A549 (cell line): Measurements from ENCODE around the gene QARS1. TPM values are rescaled to one million over a fixed set of nuclear protein-coding genes. Genes with fewer than 3 reads are reported as not detected.

Source experiments
- ATAC-seq, 2 experiments: fragments of 200-7000 bp in 1 of 2; fragments of >200 bp in 1 of 2; cut with Nextera tagmentation in 1 of 2; cut with Tn5 transposase in 1 of 2; 3 replicates each; pipeline versions ENCODE4 v1.8.0 to v1.9.1; 2018 to 2020; ENCODE audit warnings: mild to moderate bottlenecking in 1 of 2, moderate library complexity in 1 of 2
- CTCF ChIA-PET: fragments of 300-600 bp; sonication (Branson Sonifier 250); formaldehyde crosslinking; extraction: SDS; loops from one replicate; lab custom pipeline; 2021; ENCODE audit warnings: antibody characterized with exemption, inconsistent platforms; lab: Yijun Ruan, JAX
- POLR2A ChIA-PET: fragments of 350-600 bp; formaldehyde crosslinking; extraction: SDS; loops from one replicate; lab custom pipeline; 2021; ENCODE audit warnings: antibody characterized with exemption, inconsistent platforms; lab: Yijun Ruan, JAX
- DNase-seq, 2 experiments: peaks; one replicate each; pipeline versions ENCODE4 v3.0.0 to v3.0.0-alpha.2; 2011 to 2016; ENCODE audit warnings: low read depth in 1 of 2, low spot score in 1 of 2
- FAIRE-seq: peaks from 2 replicates; lab custom pipeline; 2011; peaks lifted over from hg19 to GRCh38; lab: Jason Lieb, UNC
- H3K27ac ChIP-seq, 2 experiments: fragments of >200 bp; sonication (Bioruptor Twin); formaldehyde crosslinking; 3 replicates each; pipeline ENCODE4 v1.5.1; 2016 to 2017
- H3K4me1 ChIP-seq: fragments of >200 bp; sonication (Bioruptor Twin); formaldehyde crosslinking; 3 replicates; pipeline ENCODE4 v1.6.1; 2016
- H3K4me2 ChIP-seq: fragments of >200 bp; sonication (Bioruptor Twin); formaldehyde crosslinking; 3 replicates; pipeline ENCODE4 v1.6.1; 2016
- H3K4me3 ChIP-seq: fragments of >200 bp; sonication (Bioruptor Twin); formaldehyde crosslinking; 3 replicates; pipeline ENCODE4 v1.5.1; 2016
- H3K9me3 ChIP-seq: fragments of >200 bp; sonication (Bioruptor Twin); formaldehyde crosslinking; 3 replicates; pipeline ENCODE4 v1.6.1; 2016
- BHLHE40 ChIP-seq: IDR thresholded peaks from 2 replicates; pipeline ENCODE4 v1.6.1; 2012; ENCODE audit warnings: low read depth, low read length, inconsistent platforms
- CBX2 ChIP-seq: fragments of 200-600 bp; sonication (generic); IDR thresholded peaks from 2 replicates; pipeline ENCODE4 v1.6.1; 2016; ENCODE audit warnings: low read depth, mild to moderate bottlenecking, borderline replicate concordance
- CBX8 ChIP-seq: fragments of 200-600 bp; sonication (generic); IDR thresholded peaks from 2 replicates; pipeline ENCODE4 v1.6.1; 2016
- EHMT2 ChIP-seq: fragments of 200-600 bp; sonication (generic); IDR thresholded peaks from 2 replicates; pipeline ENCODE4 v1.6.1; 2016; ENCODE audit warnings: antibody characterized with exemption, low read depth, mild to moderate bottlenecking, moderate library complexity
- FOSL2 ChIP-seq, 2 experiments: fragments of 450-650 bp in 1 of 2; fragments of >200 bp in 1 of 2; sonication (Bioruptor Twin) in 1 of 2; formaldehyde crosslinking; IDR thresholded peaks; 2 replicates each; pipeline versions ENCODE4 v1.5.0 to v1.6.1; 2016 to 2020; ENCODE audit warnings: mild to moderate bottlenecking in 1 of 2, moderate library complexity in 1 of 2
- GATA3 ChIP-seq: IDR thresholded peaks from 2 replicates; pipeline ENCODE4 v1.6.1; 2012; ENCODE audit warnings: borderline replicate concordance
- HEYL ChIP-seq: fragments of 250-450 bp; sonication (Bioruptor Pico); IDR thresholded peaks from 2 replicates; pipeline ENCODE4 v1.8.0; 2021; ENCODE audit warnings: mild to moderate bottlenecking, moderate library complexity
- HOXB5 ChIP-seq: fragments of 250-450 bp; sonication (Bioruptor Pico); IDR thresholded peaks from 2 replicates; pipeline ENCODE4 v1.5.0; 2020; ENCODE audit warnings: mild to moderate bottlenecking, moderate library complexity
- JUN ChIP-seq, 2 experiments: fragments of >200 bp; sonication (Bioruptor Twin); formaldehyde crosslinking; IDR thresholded peaks; 2 replicates in 1 of 2; 3 replicates in 1 of 2; pipeline ENCODE4 v1.6.1; 2016 to 2017
- JUNB ChIP-seq: fragments of >200 bp; sonication (Bioruptor Twin); formaldehyde crosslinking; IDR thresholded peaks from 2 replicates; pipeline ENCODE4 v1.6.1; 2016
- KDM1A ChIP-seq: fragments of 200-600 bp; sonication (generic); IDR thresholded peaks from 2 replicates; pipeline ENCODE4 v1.6.1; 2016; ENCODE audit warnings: low read depth, mild to moderate bottlenecking
- MAZ ChIP-seq: fragments of 150-350 bp; IDR thresholded peaks from 2 replicates; pipeline ENCODE4 v1.6.1; 2014; ENCODE audit warnings: antibody characterized with exemption, low read depth, low read length, borderline replicate concordance
- NFE2L2 ChIP-seq: fragments of 150-350 bp; conservative IDR thresholded peaks from 2 replicates; pipeline ENCODE4 v1.6.1; 2014; ENCODE audit warnings: low read length
- NPAS2 ChIP-seq: fragments of 250-450 bp; sonication (Bioruptor Pico); IDR thresholded peaks from 2 replicates; pipeline ENCODE4 v1.8.0; 2022; ENCODE audit warnings: mild to moderate bottlenecking, moderate library complexity, borderline replicate concordance
- PHF8 ChIP-seq: fragments of 200-600 bp; sonication (generic); IDR thresholded peaks from 2 replicates; pipeline ENCODE4 v1.6.1; 2016; ENCODE audit warnings: low read depth, mild to moderate bottlenecking, antibody characterized with exemption, moderate library complexity, borderline replicate concordance
- POLR2A ChIP-seq: IDR thresholded peaks from 2 replicates; pipeline ENCODE4 v1.6.1; 2012; ENCODE audit warnings: mild to moderate bottlenecking, low read length
- RARB ChIP-seq: fragments of 250-450 bp; sonication (Bioruptor Pico); IDR thresholded peaks from 2 replicates; pipeline ENCODE4 v1.8.0; 2021; ENCODE audit warnings: mild to moderate bottlenecking, moderate library complexity
- SMC3 ChIP-seq: fragments of >200 bp; sonication (Bioruptor Twin); formaldehyde crosslinking; IDR thresholded peaks from 3 replicates; pipeline ENCODE4 v1.6.1; 2018; ENCODE audit warnings: inconsistent platforms
- TFCP2L1 ChIP-seq: fragments of 250-450 bp; sonication (Bioruptor Pico); IDR thresholded peaks from 2 replicates; pipeline ENCODE4 v1.5.0; 2021; ENCODE audit warnings: mild to moderate bottlenecking
- ZC3H11A ChIP-seq: fragments of 450-650 bp; IDR thresholded peaks from 2 replicates; pipeline ENCODE4 v1.6.1; 2014; ENCODE audit warnings: antibody characterized with exemption, mild to moderate bottlenecking
- ZFP36 ChIP-seq: fragments of 450-650 bp; IDR thresholded peaks from 2 replicates; pipeline ENCODE4 v1.6.1; 2014; ENCODE audit warnings: borderline replicate concordance; ENCODE audit not compliant: partially characterized antibody
- ZNF302 ChIP-seq: fragments of 250-450 bp; sonication (Bioruptor Pico); IDR thresholded peaks from 2 replicates; pipeline ENCODE4 v1.9.0; 2021; ENCODE audit warnings: inconsistent platforms, mild to moderate bottlenecking, moderate library complexity
- WGBS: methylation state at CpG from one replicate; pipeline ENCODE4 v1.1.6; 2017; ENCODE audit errors: missing lambda C conversion rate; 5-methylcytosine and 5-hydroxymethylcytosine counted together
- polyA plus RNA-seq, 4 experiments: library from polyadenylated mRNA; depleted of rRNA in 3 of 4; stranded (reverse); fragments of >200 nt; fragmentation: RNase III in 1 of 4; extraction: RNeasy Plus Mini Kit Qiagen cat#74134 plus additional on column Dnase treatment in 1 of 4; gene quantifications; 2 replicates in 3 of 4; 3 replicates in 1 of 4; pipeline ENCODE4 v1.2.3, GENCODE V29; 2011 to 2017
- TF ChIP-seq, protein P1 (sequence below): IDR thresholded peaks from 2 replicates; pipeline ENCODE4 v1.6.1; 2012; ENCODE audit warnings: low read depth, borderline replicate concordance
- TF ChIP-seq, protein P2 (sequence below): fragments of 150-350 bp; IDR thresholded peaks from 2 replicates; pipeline ENCODE4 v1.6.1; 2014; ENCODE audit warnings: low read depth, mild to moderate bottlenecking, low read length
- TF ChIP-seq, protein P3 (sequence below): IDR thresholded peaks from 2 replicates; pipeline ENCODE4 v1.6.1; 2012
- TF ChIP-seq, protein P4 (sequence below): fragments of 200-600 bp; sonication (generic); IDR thresholded peaks from 2 replicates; pipeline ENCODE4 v1.6.1; 2016; ENCODE audit warnings: antibody characterized with exemption, mild to moderate bottlenecking, moderate library complexity

The QARS1 gene
- polyA plus RNA-seq, 2 of the 4 experiments (the other 2 are of a cell fraction) = 118 to 164 TPM

DNA sequence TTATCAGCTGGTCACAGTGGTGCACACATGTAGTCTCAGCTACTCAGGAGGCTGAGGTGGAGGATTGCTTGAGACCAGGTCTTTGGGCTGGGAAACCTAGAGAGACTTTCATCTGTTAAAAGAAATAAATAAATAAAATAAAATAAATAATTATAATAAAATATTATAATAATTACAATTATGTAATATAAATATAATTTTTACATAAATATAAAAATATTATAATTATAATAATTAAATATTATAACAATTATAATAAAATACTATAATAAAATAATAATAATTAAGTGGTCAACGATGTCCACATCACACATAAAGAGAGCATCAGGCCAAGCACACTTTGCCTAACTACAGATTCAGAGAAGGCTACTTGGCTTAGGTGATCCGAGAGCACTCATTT lies 25.3 kb downstream of the QARS1 start:
- FAIRE-seq = no peak
- no peak for DNase-seq
- Histone ChIP-seq H3K4me1 (no peaks in the 10 kb centered on the region), H3K4me3 (no peak overlapping the region), H3K27ac (no peak overlapping the region), H3K4me2 (no peak overlapping the region), H3K9me3 (no peaks in the 10 kb centered on the region)
- POLR2A ChIA-PET = no interaction called here
- 98% methylated on average over 2 of the region's 2 CpGs for WGBS
- ATAC-seq = no peak
- TF ChIP-seq ZC3H11A = no peak
- TF ChIP-seq HOXB5 (CRISPR knock-in tag) = no peak
- no peak for TF ChIP-seq PHF8
- no peak for TF ChIP-seq JUNB
- TF ChIP-seq, protein P1, sequence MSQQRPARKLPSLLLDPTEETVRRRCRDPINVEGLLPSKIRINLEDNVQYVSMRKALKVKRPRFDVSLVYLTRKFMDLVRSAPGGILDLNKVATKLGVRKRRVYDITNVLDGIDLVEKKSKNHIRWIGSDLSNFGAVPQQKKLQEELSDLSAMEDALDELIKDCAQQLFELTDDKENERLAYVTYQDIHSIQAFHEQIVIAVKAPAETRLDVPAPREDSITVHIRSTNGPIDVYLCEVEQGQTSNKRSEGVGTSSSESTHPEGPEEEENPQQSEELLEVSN = no peak
- TF ChIP-seq FOSL2 (IDR thresholded peaks at IDR 0.05) = no peak
- TF ChIP-seq FOSL2 (CRISPR knock-in tag; IDR thresholded peaks at IDR 0.05) = no peak
- no peak for TF ChIP-seq GATA3
- TF ChIP-seq JUN (IDR thresholded peaks at IDR 0.05) = no peak
- no peak for TF ChIP-seq SMC3
- no peak for TF ChIP-seq KDM1A
- TF ChIP-seq POLR2A = no peak
- TF ChIP-seq CBX2 = no peak
- TF ChIP-seq EHMT2 = no peak
- TF ChIP-seq, protein P2, sequence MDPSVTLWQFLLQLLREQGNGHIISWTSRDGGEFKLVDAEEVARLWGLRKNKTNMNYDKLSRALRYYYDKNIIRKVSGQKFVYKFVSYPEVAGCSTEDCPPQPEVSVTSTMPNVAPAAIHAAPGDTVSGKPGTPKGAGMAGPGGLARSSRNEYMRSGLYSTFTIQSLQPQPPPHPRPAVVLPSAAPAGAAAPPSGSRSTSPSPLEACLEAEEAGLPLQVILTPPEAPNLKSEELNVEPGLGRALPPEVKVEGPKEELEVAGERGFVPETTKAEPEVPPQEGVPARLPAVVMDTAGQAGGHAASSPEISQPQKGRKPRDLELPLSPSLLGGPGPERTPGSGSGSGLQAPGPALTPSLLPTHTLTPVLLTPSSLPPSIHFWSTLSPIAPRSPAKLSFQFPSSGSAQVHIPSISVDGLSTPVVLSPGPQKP = no peak
- TF ChIP-seq CBX8 = no peak
- no peak for TF ChIP-seq ZFP36
- no peak for TF ChIP-seq BHLHE40
- TF ChIP-seq, all 56 proteins: peak for 0
- CTCF ChIA-PET = interaction anchor here (0.7 kb wide), 1 partner anchor 119 kb away, joined by 3 read pairs; no protein-coding TSS in a partner anchor

DNA sequence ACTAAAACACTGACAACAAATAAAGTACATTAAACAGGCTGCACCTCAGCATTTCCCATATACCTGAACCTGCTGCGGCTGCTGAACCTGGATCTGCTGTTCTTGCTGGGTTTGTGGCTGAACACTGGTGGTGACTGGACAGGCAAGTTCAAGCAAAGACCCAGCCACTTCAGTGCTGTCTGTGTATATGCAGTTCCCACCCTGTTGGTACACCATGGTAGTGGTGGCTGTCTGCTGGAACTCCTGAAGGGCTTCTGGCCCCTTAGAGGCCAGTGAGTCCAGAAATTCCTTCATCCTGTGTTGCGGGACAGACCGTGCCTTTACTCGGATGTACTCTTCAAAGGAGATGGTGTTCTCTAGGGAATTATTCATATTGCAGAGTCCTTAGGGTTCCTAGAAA lies 27.9 kb downstream of the QARS1 start:
- ChIA-PET CTCF (no interaction called here), POLR2A (no interaction called here)
- DNase-seq (no peak), FAIRE-seq (no peak), ATAC-seq (peak in 1 of 2 experiments; percentile 38; a peak in 1 of 6 replicates)
- Histone ChIP-seq H3K4me2 (no peak overlapping the region), H3K4me1 (no peaks in the 10 kb centered on the region), H3K4me3 (no peak overlapping the region), H3K27ac (no peak overlapping the region), H3K9me3 (no peaks in the 10 kb centered on the region)
- 96% methylated on average over 4 of the region's 4 CpGs for WGBS
- no peak for TF ChIP-seq MAZ
- TF ChIP-seq RARB (CRISPR knock-in tag) = no peak
- TF ChIP-seq, protein P3, sequence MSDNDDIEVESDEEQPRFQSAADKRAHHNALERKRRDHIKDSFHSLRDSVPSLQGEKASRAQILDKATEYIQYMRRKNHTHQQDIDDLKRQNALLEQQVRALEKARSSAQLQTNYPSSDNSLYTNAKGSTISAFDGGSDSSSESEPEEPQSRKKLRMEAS = no peak
- no peak for TF ChIP-seq NFE2L2
- TF ChIP-seq, protein P4, sequence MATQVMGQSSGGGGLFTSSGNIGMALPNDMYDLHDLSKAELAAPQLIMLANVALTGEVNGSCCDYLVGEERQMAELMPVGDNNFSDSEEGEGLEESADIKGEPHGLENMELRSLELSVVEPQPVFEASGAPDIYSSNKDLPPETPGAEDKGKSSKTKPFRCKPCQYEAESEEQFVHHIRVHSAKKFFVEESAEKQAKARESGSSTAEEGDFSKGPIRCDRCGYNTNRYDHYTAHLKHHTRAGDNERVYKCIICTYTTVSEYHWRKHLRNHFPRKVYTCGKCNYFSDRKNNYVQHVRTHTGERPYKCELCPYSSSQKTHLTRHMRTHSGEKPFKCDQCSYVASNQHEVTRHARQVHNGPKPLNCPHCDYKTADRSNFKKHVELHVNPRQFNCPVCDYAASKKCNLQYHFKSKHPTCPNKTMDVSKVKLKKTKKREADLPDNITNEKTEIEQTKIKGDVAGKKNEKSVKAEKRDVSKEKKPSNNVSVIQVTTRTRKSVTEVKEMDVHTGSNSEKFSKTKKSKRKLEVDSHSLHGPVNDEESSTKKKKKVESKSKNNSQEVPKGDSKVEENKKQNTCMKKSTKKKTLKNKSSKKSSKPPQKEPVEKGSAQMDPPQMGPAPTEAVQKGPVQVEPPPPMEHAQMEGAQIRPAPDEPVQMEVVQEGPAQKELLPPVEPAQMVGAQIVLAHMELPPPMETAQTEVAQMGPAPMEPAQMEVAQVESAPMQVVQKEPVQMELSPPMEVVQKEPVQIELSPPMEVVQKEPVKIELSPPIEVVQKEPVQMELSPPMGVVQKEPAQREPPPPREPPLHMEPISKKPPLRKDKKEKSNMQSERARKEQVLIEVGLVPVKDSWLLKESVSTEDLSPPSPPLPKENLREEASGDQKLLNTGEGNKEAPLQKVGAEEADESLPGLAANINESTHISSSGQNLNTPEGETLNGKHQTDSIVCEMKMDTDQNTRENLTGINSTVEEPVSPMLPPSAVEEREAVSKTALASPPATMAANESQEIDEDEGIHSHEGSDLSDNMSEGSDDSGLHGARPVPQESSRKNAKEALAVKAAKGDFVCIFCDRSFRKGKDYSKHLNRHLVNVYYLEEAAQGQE = no peak
- TF ChIP-seq NPAS2 (CRISPR knock-in tag) = no peak
- no peak for TF ChIP-seq ZC3H11A
- TF ChIP-seq JUNB = no peak
- TF ChIP-seq GATA3 = no peak
- TF ChIP-seq HOXB5 (CRISPR knock-in tag) = no peak
- no peak for TF ChIP-seq ZNF302 (CRISPR knock-in tag)
- no peak for TF ChIP-seq TFCP2L1 (CRISPR knock-in tag)
- TF ChIP-seq HEYL (CRISPR knock-in tag) = no peak
